ENCODE results near the gene FAM200A. TPM values are rescaled to one million over a fixed set of nuclear protein-coding genes. Genes with fewer than 3 reads are reported as not detected.

The FAM200A gene
- total RNA-seq, 1 experiment from 2014 or later, result 6.9 TPM

GRCh38 chr7:99579956-99580777, 28.3 kb upstream of the FAM200A start:
- Histone ChIP-seq H3K27ac (no peak overlapping the region), H4K20me1 (ENCODE audit: insufficient read depth) (no peaks in the 10 kb centered on the region), H3K9me2 (ENCODE audit: insufficient read depth) (no peaks in the 10 kb centered on the region), H3K4me3 (no peak overlapping the region), H3K4me1 (replicated peaks; ENCODE audit: insufficient read depth) (no peaks in the 10 kb centered on the region), H2AFZ (no peak overlapping the region), H3K4me2 (no peak overlapping the region), H3K79me2 (ENCODE audit: low read depth) (no peaks in the 10 kb centered on the region), H3F3A (ENCODE audit: insufficient read depth, low read depth) (no peaks in the 10 kb centered on the region; the same call in 1 of the 2 replicates), H3K9me3 (ENCODE audit: insufficient read depth, low read depth) (no peaks in the 10 kb centered on the region), H3K27me3 (ENCODE audit: insufficient read depth, low read depth) (peaks cover 25% of the 10 kb centered on the region; the same call in 1 of the 2 replicates), H3K36me3 (ENCODE audit: low read depth) (no peaks in the 10 kb centered on the region)
- DNase-seq, result no peak
- ChIA-PET CTCF (no interaction called here), POLR2A (ENCODE audit: unreplicated experiment) (no interaction called here)
- BruUV-seq (replicated peaks), result no TSS peak
- no peak for TF ChIP-seq EZH2 (IDR thresholded peaks at IDR 0.05; ENCODE audit: low read depth)
- TF ChIP-seq, protein P1, sequence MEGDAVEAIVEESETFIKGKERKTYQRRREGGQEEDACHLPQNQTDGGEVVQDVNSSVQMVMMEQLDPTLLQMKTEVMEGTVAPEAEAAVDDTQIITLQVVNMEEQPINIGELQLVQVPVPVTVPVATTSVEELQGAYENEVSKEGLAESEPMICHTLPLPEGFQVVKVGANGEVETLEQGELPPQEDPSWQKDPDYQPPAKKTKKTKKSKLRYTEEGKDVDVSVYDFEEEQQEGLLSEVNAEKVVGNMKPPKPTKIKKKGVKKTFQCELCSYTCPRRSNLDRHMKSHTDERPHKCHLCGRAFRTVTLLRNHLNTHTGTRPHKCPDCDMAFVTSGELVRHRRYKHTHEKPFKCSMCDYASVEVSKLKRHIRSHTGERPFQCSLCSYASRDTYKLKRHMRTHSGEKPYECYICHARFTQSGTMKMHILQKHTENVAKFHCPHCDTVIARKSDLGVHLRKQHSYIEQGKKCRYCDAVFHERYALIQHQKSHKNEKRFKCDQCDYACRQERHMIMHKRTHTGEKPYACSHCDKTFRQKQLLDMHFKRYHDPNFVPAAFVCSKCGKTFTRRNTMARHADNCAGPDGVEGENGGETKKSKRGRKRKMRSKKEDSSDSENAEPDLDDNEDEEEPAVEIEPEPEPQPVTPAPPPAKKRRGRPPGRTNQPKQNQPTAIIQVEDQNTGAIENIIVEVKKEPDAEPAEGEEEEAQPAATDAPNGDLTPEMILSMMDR (conservative IDR thresholded peaks at IDR 0.05), result no peak
- intact Hi-C loops (cut with micrococcal nuclease; ENCODE audit: unreplicated experiment), result no loop called here

DNA sequence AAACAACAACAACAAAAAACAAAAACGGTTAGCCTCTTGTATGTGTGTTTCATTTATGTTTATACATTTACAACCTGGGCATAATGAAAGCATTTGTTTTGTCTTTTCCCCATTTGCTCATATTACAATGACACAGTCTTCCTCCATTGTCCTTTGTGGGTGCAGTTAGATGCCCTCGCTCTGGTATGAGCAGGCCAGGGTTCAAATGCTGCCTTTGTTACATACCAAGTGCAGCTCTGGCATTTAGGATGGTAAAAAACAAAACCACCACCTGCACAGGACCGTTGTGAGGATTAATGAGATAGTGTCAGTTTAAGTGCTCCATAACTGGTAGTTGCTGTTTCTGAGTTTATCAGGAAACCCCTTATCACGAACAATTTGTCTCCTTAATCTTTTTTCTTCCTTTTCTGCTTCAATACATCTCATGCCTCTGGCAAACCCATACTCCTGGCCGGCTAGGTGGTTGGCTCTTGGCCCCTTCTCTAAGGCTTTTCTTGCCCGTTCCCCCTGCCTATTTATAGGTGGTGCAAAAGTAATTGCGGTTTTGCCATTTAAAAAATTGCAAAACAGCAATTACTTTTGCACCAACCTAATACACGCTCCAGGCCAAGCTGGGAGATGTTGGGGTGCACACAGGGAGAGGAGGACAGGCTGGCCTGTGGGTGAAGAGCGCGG, 27.5 kb upstream of the FAM200A start:
- Histone ChIP-seq H3K4me2 (no peak overlapping the region), H3K79me2 (ENCODE audit: low read depth) (no peaks in the 10 kb centered on the region), H2AFZ (no peak overlapping the region), H3K36me3 (ENCODE audit: low read depth) (no peaks in the 10 kb centered on the region), H3K4me3 (no peak overlapping the region), H3K4me1 (replicated peaks; ENCODE audit: insufficient read depth) (no peaks in the 10 kb centered on the region), H4K20me1 (ENCODE audit: insufficient read depth) (no peaks in the 10 kb centered on the region), H3K9me3 (ENCODE audit: insufficient read depth, low read depth) (no peaks in the 10 kb centered on the region), H3K9me2 (ENCODE audit: insufficient read depth) (no peaks in the 10 kb centered on the region), H3K27ac (no peak overlapping the region), H3K27me3 (ENCODE audit: insufficient read depth, low read depth) (peaks cover 18% of the 10 kb centered on the region; the same call in 1 of the 2 replicates), H3F3A (ENCODE audit: insufficient read depth, low read depth) (no peaks in the 10 kb centered on the region; the same call in 1 of the 2 replicates)
- intact Hi-C loops (cut with micrococcal nuclease; ENCODE audit: unreplicated experiment), result no loop called here
- ChIA-PET POLR2A (ENCODE audit: unreplicated experiment) (no interaction called here), CTCF (no interaction called here)
- TF ChIP-seq EZH2 (IDR thresholded peaks at IDR 0.05; ENCODE audit: low read depth), result no peak
- TF ChIP-seq, protein P1 (conservative IDR thresholded peaks at IDR 0.05), result no peak
- BruUV-seq (replicated peaks), result no TSS peak
- DNase-seq, result no peak

DNA sequence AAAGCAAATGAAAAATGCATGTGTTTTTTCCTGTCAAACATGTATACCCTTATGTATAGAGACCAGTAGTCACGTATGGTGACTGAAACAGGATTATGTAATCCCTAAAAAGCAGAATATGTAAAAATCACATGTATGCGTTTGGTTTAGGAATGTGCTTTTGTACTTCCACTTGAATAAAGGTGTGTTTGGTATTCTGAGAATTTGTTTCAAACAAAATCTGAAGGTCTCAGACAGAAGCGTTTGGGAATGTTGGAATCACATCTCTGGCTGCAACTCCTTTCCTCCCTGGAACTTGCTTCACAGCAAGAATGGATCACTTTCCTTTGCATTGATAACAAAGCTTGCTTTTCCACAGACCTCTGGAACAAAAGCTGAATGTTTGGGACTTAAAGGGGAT, 24.3 kb upstream of the FAM200A start:
- H3K4me2 ChIP-seq, result no peak overlapping the region
- no peak overlapping the region for H3K27ac ChIP-seq
- no peaks in the 10 kb centered on the region for H3K27me3 ChIP-seq (ENCODE audit: insufficient read depth, low read depth)
- H3K4me3 ChIP-seq, result no peak overlapping the region
- no TSS peak for BruUV-seq (replicated peaks)
- H3K36me3 ChIP-seq (ENCODE audit: low read depth), result no peaks in the 10 kb centered on the region
- H3K9me3 ChIP-seq (ENCODE audit: insufficient read depth, low read depth), result no peaks in the 10 kb centered on the region
- intact Hi-C loops (cut with micrococcal nuclease; ENCODE audit: unreplicated experiment), result no loop called here
- no peaks in the 10 kb centered on the region for H4K20me1 ChIP-seq (ENCODE audit: insufficient read depth)
- H3F3A ChIP-seq (ENCODE audit: insufficient read depth, low read depth), result no peaks in the 10 kb centered on the region; the same call in 1 of the 2 replicates
- CTCF ChIA-PET, result no interaction called here
- H3K4me1 ChIP-seq (replicated peaks; ENCODE audit: insufficient read depth), result no peaks in the 10 kb centered on the region
- no peak for DNase-seq
- no peak for TF ChIP-seq EZH2 (IDR thresholded peaks at IDR 0.05; ENCODE audit: low read depth)
- POLR2A ChIA-PET (ENCODE audit: unreplicated experiment), result no interaction called here
- H3K79me2 ChIP-seq (ENCODE audit: low read depth), result no peaks in the 10 kb centered on the region
- H3K9me2 ChIP-seq (ENCODE audit: insufficient read depth), result no peaks in the 10 kb centered on the region
- no peak overlapping the region for H2AFZ ChIP-seq

All from PC-9 (cell line).